Activated CD4-positive, alpha-beta T cell treated with anti-CD3 and anti-CD28 coated beads, Interleukin-2, amount 50 U/mL, for 48 hours (primary cell): ENCODE results near the gene ASRGL1.
"Not testable (repeated sequence)": the region's sequence is repeated elsewhere in the genome, so short reads cannot be mapped to it uniquely, and the experiment has no call there.

Experiments
- DNase-seq, 2 experiments: peaks; one replicate each; pipeline ENCODE4 v3.0.0-alpha.2; 2020

Gene ASRGL1

DNA sequence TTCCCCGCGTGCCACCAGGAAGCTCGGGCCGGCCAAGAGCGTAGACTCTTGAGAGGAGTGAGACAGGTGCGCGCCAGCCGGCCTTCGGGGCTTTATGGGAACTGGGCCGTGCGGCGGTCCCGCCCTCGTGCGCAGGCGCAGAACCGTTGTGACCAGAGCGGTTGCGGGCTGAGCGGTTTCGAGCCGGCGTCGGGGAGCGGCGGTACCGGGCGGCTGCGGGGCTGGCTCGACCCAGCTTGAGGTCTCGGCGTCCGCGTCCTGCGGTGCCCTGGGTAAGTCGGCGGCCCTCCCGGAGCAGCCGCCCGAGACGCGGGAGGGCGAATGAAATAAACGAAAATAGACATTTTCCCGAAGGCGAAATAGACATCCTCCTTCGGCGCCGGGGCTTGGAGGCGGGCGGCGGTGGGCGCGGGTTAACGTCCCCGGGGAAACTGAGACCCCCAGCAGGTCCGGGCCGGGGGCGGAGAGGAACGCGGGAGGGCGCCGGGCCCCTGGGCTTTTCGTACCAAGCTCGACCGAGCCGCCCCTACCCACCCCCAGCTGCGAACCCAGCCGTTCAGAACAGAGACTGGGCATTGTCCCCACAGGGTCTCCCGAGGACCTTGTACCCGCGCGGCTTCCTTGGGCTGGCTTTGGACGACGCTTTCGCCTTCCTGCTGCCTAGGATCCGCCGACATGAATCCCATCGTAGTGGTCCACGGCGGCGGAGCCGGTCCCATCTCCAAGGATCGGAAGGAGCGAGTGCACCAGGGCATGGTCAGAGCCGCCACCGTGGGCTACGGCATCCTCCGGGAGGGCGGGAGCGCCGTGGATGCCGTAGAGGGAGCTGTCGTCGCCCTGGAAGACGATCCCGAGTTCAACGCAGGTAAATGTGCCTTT is at the start of gene ASRGL1:
Gene ASRGL1, plus strand, starts transcription at position 146 of the 879 bp plus-strand sequence. Its CDS starts 530 bp downstream, at position 676.
- DNase-seq: peak; percentile 81 to 85

GRCh38 chr11:62295504-62295903 is 41.7 kb upstream of the ASRGL1 start:
- no peak for DNase-seq

DNA sequence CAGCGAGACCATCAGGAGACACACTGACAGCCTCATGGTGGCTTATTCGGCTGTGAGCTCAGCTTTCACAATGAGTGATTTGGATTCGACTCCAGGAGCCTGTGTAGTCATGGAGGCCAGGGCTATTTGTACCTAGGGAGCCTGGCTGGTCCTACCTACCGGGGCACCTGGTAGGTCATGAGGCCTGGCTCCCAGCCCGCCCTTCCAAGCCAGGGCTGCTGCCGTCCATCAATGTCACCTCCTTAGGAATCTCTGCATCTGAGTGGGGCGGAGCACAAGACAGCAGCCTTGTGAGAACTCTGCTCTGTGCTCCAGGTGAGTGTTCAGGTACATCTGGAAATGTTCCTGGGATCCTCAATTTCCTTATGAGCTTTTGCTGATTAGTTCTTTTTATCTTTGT is 38.3 kb upstream of the ASRGL1 start, which contains the start of gene SCGB1D4:
Gene SCGB1D4, minus strand, starts transcription at position 101 of the 400 bp plus-strand sequence. Its CDS starts 65 bp downstream, at position 36.
- DNase-seq: no peak

GRCh38 chr11:62306227-62306626 is 31.0 kb upstream of the ASRGL1 start:
- DNase-seq: no peak

GRCh38 chr11:62307950-62308349 is 29.3 kb upstream of the ASRGL1 start:
- DNase-seq: no peak

DNA sequence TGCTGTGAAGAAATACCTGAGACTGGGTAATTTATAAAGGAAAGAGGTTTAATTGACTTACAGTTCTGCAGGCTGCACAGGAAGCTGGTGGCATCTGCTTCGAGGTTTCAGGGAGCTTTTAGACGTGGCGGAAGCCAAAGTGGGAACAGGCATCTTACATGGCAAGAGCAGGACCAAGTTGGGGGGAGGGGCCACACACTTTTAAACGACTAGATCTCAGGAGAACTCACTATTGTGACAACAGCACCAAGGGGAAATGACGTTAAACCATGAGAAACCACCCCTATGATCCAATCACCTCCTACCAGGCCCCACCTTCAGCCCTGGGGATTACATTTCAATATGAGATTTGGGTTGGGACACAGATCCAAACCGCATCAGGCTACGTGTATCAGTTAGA is 27.3 kb upstream of the ASRGL1 start:
- no peak for DNase-seq

DNA sequence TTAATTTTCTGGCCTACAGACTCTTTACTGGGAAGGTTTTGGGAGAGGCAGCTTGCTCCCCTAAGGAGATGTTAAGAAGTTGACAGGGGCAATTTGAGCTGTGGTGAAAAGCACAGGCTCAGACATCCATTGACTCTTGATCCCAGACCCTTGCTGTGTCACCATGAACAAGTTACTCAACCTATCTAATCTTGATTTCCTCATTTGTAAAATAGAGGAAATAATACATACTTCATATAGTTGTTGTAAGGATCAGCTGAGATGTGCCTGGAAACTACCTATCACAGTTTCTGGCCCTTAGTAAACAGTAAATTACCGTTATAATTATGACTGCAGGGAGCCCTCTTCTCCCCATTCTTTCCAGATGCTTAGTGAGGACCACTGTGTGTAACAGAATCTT is 21.8 kb upstream of the ASRGL1 start:
- no peak for DNase-seq

DNA sequence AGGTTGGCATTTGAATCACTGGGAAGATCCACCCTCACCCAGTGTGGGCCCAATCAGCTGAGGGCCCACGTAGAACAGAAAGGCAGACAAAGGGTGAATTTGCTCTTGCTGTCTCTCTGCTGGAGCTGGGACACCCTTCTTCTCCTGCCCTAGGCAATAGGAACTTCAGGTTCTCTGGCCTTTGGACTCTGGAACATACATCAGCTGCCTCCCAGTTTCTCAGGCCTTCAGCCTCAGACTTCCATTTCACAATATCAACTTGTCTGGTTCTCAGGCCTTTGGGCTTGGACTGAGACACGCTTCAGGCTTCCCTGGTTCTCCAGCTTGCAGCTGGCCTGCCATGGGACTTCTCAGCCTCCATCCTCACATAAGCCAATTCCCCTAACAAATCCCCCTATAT is 14.7 kb upstream of the ASRGL1 start:
- DNase-seq: no peak

DNA sequence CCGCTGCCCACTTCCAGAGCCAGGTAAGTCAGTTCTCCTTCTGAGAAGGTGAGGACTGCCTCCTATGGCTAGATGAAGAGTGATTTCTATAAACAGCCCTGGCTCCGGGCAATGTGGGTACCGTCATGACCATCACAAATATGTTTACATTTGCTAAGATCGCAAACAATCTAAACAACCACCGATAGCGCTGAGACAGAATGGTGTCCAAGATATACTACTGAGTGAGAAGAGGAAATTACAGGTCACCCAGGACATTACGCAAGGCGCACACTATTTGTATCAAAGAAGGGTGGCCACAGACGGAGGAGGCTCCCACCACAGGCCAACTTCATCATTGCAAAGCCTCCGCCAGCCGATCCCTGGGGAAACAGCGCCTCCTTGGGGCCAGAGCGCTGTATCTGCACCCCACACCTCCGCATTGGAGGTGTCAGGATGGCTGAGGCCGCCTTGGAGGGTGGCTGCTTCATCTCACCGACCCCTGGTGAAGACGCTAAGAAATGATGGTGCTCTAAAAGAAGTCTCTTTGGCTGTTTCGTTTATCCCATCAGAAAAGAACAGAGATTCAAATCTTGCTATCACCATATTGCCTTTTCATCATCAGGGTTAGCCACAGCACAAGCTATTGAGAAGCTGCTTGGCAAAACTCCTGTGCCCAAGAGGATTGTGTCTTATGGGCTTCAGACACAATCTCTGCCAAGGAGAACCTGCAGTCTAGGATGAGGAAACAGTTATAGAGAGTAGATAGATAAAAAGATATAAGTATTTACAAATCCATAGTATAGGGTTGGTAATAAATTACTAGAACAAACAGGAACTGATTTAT is 12.3 kb upstream of the ASRGL1 start:
- peak; percentile 65 to 74 for DNase-seq

DNA sequence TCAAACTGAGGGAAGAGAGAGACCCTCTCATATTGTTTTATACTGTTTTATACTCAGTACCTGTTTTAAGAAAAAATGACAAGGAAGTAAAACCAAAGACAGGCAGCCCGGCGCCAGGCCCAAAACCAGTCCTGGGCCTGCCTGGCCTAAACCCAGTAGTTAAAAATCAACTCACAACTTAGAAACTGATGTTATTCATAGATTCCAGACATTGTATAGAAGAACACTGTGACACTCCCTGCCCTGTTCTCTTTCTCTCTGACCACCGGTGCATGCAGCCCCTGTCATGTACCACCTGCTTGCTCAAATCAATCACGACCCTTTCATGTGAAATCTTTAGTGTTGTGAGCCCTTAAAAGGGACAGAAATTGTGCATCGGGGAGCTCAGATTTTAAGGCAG is 11.5 kb upstream of the ASRGL1 start:
- DNase-seq: not testable (repeated sequence)

- not testable (repeated sequence) for DNase-seq
Observed at GRCh38 chr11:62326719-62327118, 10.5 kb upstream of the ASRGL1 start.

DNA sequence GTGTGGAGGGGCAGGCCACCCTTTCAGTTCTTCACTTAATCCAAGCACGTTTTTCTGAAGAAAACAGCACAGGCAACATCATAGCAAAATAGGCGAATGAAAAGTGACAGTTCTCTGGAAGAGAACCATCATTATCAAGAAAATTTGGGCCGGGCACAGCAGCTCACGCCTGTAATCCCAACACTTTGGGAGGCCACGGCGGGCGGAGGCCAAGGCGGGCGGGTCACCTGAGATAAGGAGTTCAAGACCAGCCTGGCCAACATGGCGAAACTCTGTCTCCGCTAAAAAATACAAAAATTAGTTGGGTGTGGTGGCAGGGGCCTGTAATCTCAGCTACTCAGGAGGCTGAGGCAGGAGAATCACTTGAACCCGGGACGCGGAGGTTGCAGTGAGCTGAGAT is 9.7 kb upstream of the ASRGL1 start:
- not testable (repeated sequence) for DNase-seq

GRCh38 chr11:62331264-62331663 is 6.0 kb upstream of the ASRGL1 start:
- not testable (repeated sequence) for DNase-seq

DNA sequence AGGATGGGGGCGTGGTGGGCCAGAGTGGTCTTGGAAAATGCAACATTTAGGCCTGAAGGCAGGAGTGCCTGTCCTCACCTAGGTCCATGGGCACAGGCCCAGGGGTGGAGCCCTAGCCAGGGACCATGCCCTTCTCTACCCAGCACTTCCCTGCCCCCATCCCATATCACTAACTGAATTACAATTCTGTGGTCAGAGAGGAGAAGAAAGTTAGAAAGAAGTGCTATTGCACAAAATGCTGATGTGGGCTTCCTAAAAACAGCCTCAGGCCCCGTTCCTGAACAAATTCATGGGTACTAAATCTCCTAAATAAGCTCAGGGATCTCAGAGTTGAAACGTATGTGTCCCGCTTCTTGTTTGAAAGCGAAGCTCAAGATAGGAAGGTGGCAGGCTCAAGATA is 3.5 kb upstream of the ASRGL1 start:
- no peak for DNase-seq

- DNase-seq: not testable (repeated sequence)
Observed at GRCh38 chr11:62336949-62337302, 322 bp upstream of the ASRGL1 start.

GRCh38 chr11:62338218-62338617 is 970 bp downstream of the ASRGL1 start:
- no peak for DNase-seq

GRCh38 chr11:62340269-62340901 is 3.1 kb downstream of the ASRGL1 start:
- peak; percentile 52 to 68 for DNase-seq

DNA sequence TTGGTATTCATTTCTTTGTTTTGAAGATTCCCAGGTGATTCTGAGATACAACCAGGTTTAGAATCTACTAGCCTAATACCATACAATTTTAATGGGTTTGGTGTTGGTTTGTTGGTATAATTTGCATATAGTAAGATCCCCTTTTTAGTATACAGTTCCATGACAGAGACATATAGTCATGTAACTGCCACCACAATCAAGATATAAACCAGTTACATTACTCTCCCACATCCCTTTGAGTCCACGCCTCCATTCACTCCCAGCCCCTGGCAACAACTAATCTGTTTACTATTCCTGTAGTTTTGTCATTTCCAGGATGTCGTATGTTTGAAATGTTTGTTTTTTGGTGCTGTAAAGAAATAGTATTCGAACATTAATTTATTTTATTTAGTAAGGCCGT is 4.3 kb downstream of the ASRGL1 start:
- DNase-seq: no peak

- DNase-seq: not testable (repeated sequence)
Observed at GRCh38 chr11:62343646-62344190, 6.5 kb downstream of the ASRGL1 start.

DNA sequence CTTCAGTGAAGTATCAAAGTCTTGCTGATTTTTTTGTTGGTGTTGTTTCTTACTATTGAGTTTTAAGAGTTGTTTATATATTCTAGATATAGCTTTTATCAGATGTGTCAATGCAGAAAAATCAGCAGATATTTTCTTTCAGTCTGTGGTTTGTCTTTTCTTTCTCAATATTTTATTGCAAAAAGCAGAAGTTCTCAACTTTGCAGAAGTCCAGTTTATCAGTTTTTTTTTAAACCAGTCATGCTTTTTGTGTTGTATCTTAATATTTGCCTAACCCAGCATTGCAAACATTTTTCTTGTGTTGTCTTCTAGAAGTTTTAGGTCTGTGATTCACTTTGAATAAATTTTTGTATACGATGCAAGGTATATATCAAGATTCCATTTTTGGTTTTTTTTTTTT is 7.0 kb downstream of the ASRGL1 start:
- no peak for DNase-seq

DNA sequence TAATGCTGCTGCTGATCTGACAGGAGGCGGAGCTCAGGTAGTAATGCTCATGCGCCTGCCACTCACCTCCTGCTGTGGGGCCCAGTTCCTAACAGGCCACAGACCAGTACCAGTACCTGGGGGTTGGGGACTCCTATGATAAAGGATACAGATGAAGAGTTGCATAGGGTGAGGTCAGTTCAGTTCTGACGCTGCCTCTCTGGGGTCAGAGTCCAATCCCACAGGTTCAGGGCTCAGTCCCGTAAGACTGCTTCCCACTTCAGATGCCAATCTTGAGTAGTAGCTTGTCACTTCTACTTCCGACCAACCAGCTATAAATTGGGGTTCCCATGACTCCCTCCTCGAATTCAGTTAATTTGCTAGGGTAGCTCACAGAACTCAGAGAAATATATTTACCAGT is 8.6 kb downstream of the ASRGL1 start:
- no peak for DNase-seq

GRCh38 chr11:62352355-62353336 is 15.4 kb downstream of the ASRGL1 start:
- no peak for DNase-seq
